ENCODE data around the gene NMUR1.

- no peak for TF ChIP-seq EZH2 (IDR thresholded peaks at IDR 0.05; ENCODE audit: insufficient read depth, low read length)
- no peak for TF ChIP-seq CTCF (IDR thresholded peaks at IDR 0.05; ENCODE audit: insufficient read depth, low read depth, low read length)
Observed at GRCh38 chr2:231571661-231572191, 41.5 kb upstream of the NMUR1 start.
